ENCODE results near the gene FAT1. TPM values are rescaled to one million over a fixed set of nuclear protein-coding genes. Genes with fewer than 3 reads are reported as not detected.

FAT1 gene
- total RNA-seq, 4 donors from 2014 or later = 321 to 477 (median 380) TPM

DNA sequence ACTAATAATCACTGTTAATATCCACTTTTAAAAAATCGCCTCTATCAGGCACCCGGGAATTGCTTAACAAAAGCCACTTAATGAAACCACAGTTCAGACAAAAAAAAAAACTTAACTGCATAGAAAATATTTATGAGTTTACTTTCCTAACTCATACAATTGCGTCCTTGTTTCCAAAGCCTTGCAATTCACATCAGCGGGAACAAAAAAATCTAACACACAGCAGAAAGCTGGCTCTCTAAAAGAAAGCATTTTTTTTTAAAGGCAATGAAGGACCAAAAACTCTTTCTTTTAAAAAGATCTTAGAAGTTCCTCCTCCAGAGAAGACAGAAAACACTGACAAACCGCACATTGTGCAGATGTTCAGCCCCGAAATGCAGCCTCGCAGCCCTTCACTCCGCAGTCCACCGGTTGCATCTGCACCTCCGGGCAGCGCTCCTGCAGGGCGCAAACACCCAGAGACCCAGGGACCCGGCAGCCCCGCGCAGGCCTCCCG is 812 bp downstream of the FAT1 start:
- 3 to 6% methylated on average over 4 to 16 of the region's 16 CpGs for WGBS, 2 donors (ENCODE audit: low coverage in 1 of 2)
- no peak for DNase-seq
- Histone ChIP-seq H3K27ac (peak overlapping the region; percentile 94 to 97 (median 96)), H3K36me3 (no peaks in the 10 kb centered on the region), H3K4me1 (peaks cover 0 to 21% (median 10%) of the 10 kb centered on the region in 4 donors), H3K27me3 (peaks cover 13% of the 10 kb centered on the region), H3K4me3 (peak overlapping the region; percentile 70 to 96 (median 86)), H3K9me3 (peaks cover 0 to 9% of the 10 kb centered on the region in 2 donors)
- in situ Hi-C loops (cut with MboI; ENCODE audit: low pct_ligation_motif_present in 1 of 4, low pct_unique_long_range_greater_than_20kb in 1 of 4, low sequenced_read_pairs in 3 of 4) = no loop called here
- TF ChIP-seq EP300 (IDR thresholded peaks at IDR 0.05; ENCODE audit: low read depth) = no peak
- peak in 1 of 3 donors; percentile 23 for TF ChIP-seq POLR2AphosphoS5 (IDR thresholded peaks at IDR 0.05)
- intact Hi-C loops (cut with DNase I; ENCODE audit: low total_unique reads) = loop anchor here (5.0 kb wide), 1 partner anchor 46 kb away; no protein-coding TSS in a partner anchor

DNA sequence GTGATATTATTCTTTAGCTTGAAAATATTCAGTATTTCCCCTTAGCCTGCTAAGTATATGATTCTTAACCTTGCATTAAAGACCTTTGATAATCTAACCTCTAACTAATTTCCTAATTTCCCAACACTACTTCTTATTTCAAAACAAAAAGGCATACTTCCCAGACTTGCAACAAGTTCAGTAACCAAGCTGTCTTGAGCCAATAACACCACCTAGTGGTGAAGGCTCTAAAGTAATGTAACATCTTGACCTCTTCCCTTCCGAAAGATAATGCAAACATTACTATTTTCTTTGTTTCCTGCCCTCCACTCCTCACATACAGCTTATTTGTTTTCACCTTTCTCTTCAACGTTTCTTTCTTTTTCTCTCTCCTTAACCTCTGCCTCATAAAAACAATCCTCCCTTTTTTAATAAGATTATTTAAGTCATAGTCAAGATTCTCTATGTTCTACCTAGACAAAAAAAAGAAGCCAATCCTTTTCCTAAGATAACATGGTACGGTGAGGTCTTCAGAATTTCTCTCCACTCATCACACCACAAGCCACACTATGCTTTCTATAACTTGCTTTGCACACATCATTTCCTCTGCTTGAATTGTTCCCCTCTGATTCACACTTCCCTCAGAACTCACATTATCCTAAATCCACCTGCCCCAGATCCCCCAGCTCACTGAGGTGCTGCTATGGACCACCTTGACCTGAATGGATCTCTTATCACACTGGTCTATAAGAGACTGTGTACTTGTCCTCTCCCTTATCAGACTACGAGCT is 3.5 kb downstream of the FAT1 start:
- no peaks in the 10 kb centered on the region for H3K36me3 ChIP-seq
- peaks cover 0 to 33% (median 6%) of the 10 kb centered on the region in 4 donors for H3K4me1 ChIP-seq
- H3K9me3 ChIP-seq = peaks cover 0 to 9% of the 10 kb centered on the region in 2 donors
- H3K27me3 ChIP-seq = peaks cover 4% of the 10 kb centered on the region
- DNase-seq = no peak
- no peak overlapping the region for H3K27ac ChIP-seq
- intact Hi-C loops (cut with DNase I; ENCODE audit: low total_unique reads) (loop anchor here (5.0 kb wide), 1 partner anchor 43 kb away; no protein-coding TSS in a partner anchor), in situ Hi-C loops (cut with MboI; ENCODE audit: low pct_ligation_motif_present in 1 of 4, low pct_unique_long_range_greater_than_20kb in 1 of 4, low sequenced_read_pairs in 3 of 4) (no loop called here)
- TF ChIP-seq POLR2A (IDR thresholded peaks at IDR 0.05) = no peak
- TF ChIP-seq, protein P1, sequence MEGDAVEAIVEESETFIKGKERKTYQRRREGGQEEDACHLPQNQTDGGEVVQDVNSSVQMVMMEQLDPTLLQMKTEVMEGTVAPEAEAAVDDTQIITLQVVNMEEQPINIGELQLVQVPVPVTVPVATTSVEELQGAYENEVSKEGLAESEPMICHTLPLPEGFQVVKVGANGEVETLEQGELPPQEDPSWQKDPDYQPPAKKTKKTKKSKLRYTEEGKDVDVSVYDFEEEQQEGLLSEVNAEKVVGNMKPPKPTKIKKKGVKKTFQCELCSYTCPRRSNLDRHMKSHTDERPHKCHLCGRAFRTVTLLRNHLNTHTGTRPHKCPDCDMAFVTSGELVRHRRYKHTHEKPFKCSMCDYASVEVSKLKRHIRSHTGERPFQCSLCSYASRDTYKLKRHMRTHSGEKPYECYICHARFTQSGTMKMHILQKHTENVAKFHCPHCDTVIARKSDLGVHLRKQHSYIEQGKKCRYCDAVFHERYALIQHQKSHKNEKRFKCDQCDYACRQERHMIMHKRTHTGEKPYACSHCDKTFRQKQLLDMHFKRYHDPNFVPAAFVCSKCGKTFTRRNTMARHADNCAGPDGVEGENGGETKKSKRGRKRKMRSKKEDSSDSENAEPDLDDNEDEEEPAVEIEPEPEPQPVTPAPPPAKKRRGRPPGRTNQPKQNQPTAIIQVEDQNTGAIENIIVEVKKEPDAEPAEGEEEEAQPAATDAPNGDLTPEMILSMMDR (IDR thresholded peaks at IDR 0.05) = peak in 4 of 5 experiments; percentile 35 to 56 (median 47)
- H3K4me3 ChIP-seq = no peak overlapping the region
- WGBS, 2 donors (ENCODE audit: low coverage in 1 of 2) = 65 to 90% methylated on average over 4 of the region's 4 CpGs

DNA sequence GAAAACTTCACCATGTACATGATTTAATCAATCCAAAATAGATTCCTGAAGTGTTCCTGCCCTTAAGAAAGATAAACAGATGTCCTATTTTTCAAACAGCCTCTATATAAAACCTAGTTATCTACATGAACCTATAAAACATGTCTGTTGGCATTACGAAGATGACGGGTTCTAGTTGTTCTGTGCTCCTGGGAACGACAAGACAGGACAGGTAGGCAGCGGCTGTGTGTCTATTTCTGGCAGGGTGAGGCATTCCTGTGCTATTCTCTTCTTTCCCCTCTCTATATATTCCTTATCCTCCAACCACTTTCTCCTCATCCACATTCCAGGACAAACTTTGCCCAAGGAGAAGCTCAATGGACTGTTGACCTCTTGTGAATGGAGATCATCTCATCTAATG is 6.1 kb downstream of the FAT1 start:
- peaks cover 0 to 9% of the 10 kb centered on the region in 2 donors for H3K9me3 ChIP-seq
- intact Hi-C loops (cut with DNase I; ENCODE audit: low total_unique reads) (no loop called here), in situ Hi-C loops (cut with MboI; ENCODE audit: low pct_ligation_motif_present in 1 of 4, low pct_unique_long_range_greater_than_20kb in 1 of 4, low sequenced_read_pairs in 3 of 4) (no loop called here)
- no peak overlapping the region for H3K4me3 ChIP-seq
- no peak for TF ChIP-seq POLR2AphosphoS5 (IDR thresholded peaks at IDR 0.05)
- TF ChIP-seq EP300 (IDR thresholded peaks at IDR 0.05; ENCODE audit: low read depth) = no peak
- TF ChIP-seq POLR2A (IDR thresholded peaks at IDR 0.05) = no peak
- TF ChIP-seq, protein P1 (IDR thresholded peaks at IDR 0.05) = no peak
- H3K36me3 ChIP-seq = no peaks in the 10 kb centered on the region
- DNase-seq = no peak
- WGBS, 2 donors (ENCODE audit: low coverage in 1 of 2) = 75 to 82% methylated on average over 4 of the region's 4 CpGs
- no peak overlapping the region for H3K27ac ChIP-seq
- peaks cover 0 to 31% (median 4%) of the 10 kb centered on the region in 4 donors for H3K4me1 ChIP-seq
- H3K27me3 ChIP-seq = no peaks in the 10 kb centered on the region

DNA sequence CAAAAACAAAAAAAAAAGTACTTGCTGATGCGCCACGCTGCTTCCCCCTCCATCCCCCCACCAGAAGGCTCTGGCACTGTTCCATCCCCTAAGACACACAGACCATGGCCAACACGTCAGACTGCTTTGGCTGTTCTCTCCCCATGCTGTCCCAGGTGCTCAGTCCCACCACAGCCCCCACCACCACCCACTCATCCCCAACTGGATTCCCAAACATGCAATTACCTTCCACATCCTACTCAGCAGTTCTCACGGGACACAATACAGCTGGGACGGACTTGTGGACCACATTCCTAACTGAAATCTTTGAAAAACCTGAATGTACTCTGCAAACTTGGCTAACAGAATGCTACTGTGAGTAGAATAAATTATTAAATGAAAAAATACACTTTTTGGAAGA is 8.6 kb downstream of the FAT1 start:
- no peak for DNase-seq
- no peak overlapping the region for H3K4me3 ChIP-seq
- H3K9me3 ChIP-seq = peaks cover 0 to 6% of the 10 kb centered on the region in 2 donors
- TF ChIP-seq POLR2AphosphoS5 (IDR thresholded peaks at IDR 0.05) (no peak), EP300 (IDR thresholded peaks at IDR 0.05; ENCODE audit: low read depth) (no peak), POLR2A (IDR thresholded peaks at IDR 0.05) (no peak)
- TF ChIP-seq, protein P1 (IDR thresholded peaks at IDR 0.05) = no peak
- WGBS, 2 donors (ENCODE audit: low coverage in 1 of 2) = 80% methylated on average over 2 to 5 of the region's 5 CpGs
- peaks cover 0 to 30% (median 4%) of the 10 kb centered on the region in 4 donors for H3K4me1 ChIP-seq
- in situ Hi-C loops (cut with MboI; ENCODE audit: low pct_ligation_motif_present in 1 of 4, low pct_unique_long_range_greater_than_20kb in 1 of 4, low sequenced_read_pairs in 3 of 4) (no loop called here), intact Hi-C loops (cut with DNase I; ENCODE audit: low total_unique reads) (no loop called here)
- H3K27me3 ChIP-seq = no peaks in the 10 kb centered on the region
- no peak overlapping the region for H3K27ac ChIP-seq
- no peaks in the 10 kb centered on the region for H3K36me3 ChIP-seq
